ENCODE measurements around the gene CACNA1B.
A peak's percentile ranks its signal among the peaks of the same experiment; 100 is the strongest.

Gene CACNA1B

DNA sequence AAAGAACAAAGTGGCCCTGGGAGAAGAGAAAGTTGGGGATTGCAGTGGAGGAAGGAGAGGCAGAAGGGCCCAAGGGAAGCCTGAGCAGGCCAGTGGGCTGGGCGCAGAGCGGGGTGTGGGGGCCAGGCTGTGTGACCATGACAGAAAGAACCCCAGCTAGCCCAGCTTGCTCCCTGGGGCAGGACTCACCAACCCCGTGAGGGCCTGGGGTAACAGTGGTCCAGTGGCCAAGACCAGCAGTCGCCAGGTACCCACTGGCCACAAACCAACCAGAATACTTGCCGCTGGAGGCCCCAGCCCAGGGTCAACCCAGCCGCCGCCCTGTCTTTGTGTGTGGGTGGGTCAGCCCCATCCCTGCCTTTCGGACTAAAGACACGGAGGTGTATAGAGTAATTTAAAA, 146.5 kb downstream of the CACNA1B start:
- no peaks in the 10 kb centered on the region for H3K9me3 ChIP-seq (ENCODE audit: control insufficient read depth in 2 of 2, low read length in 2 of 2)
- H3K36me3 ChIP-seq (ENCODE audit: control insufficient read depth in 2 of 2, insufficient read depth in 2 of 2, low read length in 2 of 2), result no peaks in the 10 kb centered on the region
- H3K27me3 ChIP-seq (ENCODE audit: control insufficient read depth in 1 of 2, insufficient read depth in 2 of 2, low read length in 2 of 2), result peaks cover 21 to 29% of the 10 kb centered on the region in 2 donors
- no peak overlapping the region for H3K9ac ChIP-seq (ENCODE audit: low read length in 2 of 2)
- no peak overlapping the region for H3K27ac ChIP-seq (ENCODE audit: low read length)
- peaks cover 5% of the 10 kb centered on the region for H3K4me1 ChIP-seq (ENCODE audit: control insufficient read depth, insufficient read depth, low read length)
- H3K4me3 ChIP-seq (ENCODE audit: low read length in 2 of 2), result no peak overlapping the region

DNA sequence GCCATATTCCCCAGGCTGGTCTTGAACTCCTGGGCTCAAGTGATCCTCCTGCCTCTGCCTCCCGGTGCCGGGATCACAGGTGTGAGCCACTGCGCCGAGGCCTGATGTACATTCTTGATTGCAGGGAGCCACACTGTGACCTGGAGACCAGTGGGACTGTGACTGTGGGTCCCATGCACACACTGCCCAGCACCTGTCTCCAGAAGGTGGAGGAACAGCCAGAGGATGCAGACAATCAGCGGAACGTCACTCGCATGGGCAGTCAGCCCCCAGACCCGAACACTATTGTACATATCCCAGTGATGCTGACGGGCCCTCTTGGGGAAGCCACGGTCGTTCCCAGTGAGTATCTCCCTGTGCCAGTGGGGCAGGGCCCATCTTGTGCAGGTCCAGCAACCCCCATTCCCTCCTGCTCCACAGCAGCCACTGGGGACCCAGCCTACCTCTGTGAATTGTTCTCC, 147.3 kb downstream of the CACNA1B start:
- Histone ChIP-seq H3K9ac (ENCODE audit: low read length in 2 of 2) (no peak overlapping the region), H3K4me3 (ENCODE audit: low read length in 2 of 2) (no peak overlapping the region), H3K36me3 (ENCODE audit: control insufficient read depth in 2 of 2, insufficient read depth in 2 of 2, low read length in 2 of 2) (no peaks in the 10 kb centered on the region), H3K27ac (ENCODE audit: low read length) (no peak overlapping the region), H3K4me1 (ENCODE audit: control insufficient read depth, insufficient read depth, low read length) (peaks cover 5% of the 10 kb centered on the region), H3K27me3 (ENCODE audit: control insufficient read depth in 1 of 2, insufficient read depth in 2 of 2, low read length in 2 of 2) (peaks cover 22 to 29% of the 10 kb centered on the region in 2 donors), H3K9me3 (ENCODE audit: control insufficient read depth in 2 of 2, low read length in 2 of 2) (no peaks in the 10 kb centered on the region)

DNA sequence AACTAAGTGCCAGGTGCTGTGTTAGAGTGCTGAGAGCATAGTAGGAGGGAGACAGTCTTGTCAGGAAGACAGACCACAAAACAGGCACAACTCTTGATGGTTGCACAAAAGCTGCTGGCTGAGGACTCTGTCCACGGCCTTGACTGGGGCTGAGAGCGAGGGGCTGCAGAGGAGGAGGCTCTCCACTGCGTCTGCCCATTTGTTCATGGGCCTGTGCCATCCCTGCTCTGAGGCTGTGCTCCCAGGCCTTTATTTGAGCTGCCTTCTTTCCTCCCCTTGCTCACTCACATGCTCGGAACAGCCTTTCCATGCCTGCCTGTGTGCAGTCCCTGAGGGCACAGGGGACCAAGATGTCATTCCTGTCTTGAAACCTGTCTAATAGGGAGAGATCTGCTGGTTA, 147.8 kb downstream of the CACNA1B start:
- H3K27me3 ChIP-seq (ENCODE audit: control insufficient read depth in 1 of 2, insufficient read depth in 2 of 2, low read length in 2 of 2), result peaks cover 22 to 29% of the 10 kb centered on the region in 2 donors
- H3K9ac ChIP-seq (ENCODE audit: low read length in 2 of 2), result no peak overlapping the region
- H3K9me3 ChIP-seq (ENCODE audit: control insufficient read depth in 2 of 2, low read length in 2 of 2), result no peaks in the 10 kb centered on the region
- H3K4me3 ChIP-seq (ENCODE audit: low read length in 2 of 2), result no peak overlapping the region
- no peaks in the 10 kb centered on the region for H3K36me3 ChIP-seq (ENCODE audit: control insufficient read depth in 2 of 2, insufficient read depth in 2 of 2, low read length in 2 of 2)
- H3K27ac ChIP-seq (ENCODE audit: low read length), result no peak overlapping the region
- peaks cover 5% of the 10 kb centered on the region for H3K4me1 ChIP-seq (ENCODE audit: control insufficient read depth, insufficient read depth, low read length)

DNA sequence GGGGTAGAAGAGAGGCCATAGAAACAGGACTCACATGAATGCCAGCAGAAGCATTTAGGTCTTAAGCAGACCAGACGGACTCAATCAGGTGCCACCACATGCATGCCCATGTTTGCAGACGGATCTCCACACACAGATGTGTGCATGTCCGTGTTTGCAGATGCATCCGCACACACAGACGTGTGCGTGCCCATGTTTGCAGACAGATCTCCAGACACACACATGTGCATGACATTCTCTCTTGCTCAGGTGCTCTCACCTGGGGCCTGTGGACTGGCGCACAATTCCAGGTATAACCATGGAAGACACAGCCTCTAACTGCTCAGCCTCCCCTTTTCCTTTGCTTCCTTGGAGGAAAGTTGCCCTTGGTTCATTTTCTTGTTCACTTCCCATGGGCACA, 148.3 kb downstream of the CACNA1B start:
- H3K4me1 ChIP-seq (ENCODE audit: control insufficient read depth, insufficient read depth, low read length), result peaks cover 5% of the 10 kb centered on the region
- no peak overlapping the region for H3K9ac ChIP-seq (ENCODE audit: low read length in 2 of 2)
- H3K9me3 ChIP-seq (ENCODE audit: control insufficient read depth in 2 of 2, low read length in 2 of 2), result no peaks in the 10 kb centered on the region
- H3K36me3 ChIP-seq (ENCODE audit: control insufficient read depth in 2 of 2, insufficient read depth in 2 of 2, low read length in 2 of 2), result no peaks in the 10 kb centered on the region
- H3K27me3 ChIP-seq (ENCODE audit: control insufficient read depth in 1 of 2, insufficient read depth in 2 of 2, low read length in 2 of 2), result peaks cover 17 to 29% of the 10 kb centered on the region in 2 donors
- H3K4me3 ChIP-seq (ENCODE audit: low read length in 2 of 2), result no peak overlapping the region
- no peak overlapping the region for H3K27ac ChIP-seq (ENCODE audit: low read length)

DNA sequence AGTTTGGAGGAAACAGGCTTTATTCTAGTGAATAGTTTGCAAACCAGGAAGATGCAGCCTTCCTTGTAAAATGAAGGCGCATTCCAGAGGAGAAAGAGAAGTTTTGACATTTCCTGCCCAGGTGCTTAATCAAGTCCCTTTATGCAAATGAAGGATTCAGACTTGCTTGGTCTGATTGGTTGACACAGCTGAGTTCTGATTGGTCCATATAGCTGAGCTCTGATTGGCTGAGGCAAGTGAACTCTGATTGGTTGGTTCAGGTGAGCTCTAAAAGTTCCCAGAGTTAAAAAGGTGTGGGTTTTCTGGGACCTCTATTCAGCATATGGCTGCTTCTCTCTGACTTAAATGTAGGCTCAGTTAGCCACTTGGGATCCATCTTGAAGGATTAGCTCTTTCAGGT, 151.0 kb downstream of the CACNA1B start:
- Histone ChIP-seq H3K27ac (ENCODE audit: low read length) (no peak overlapping the region), H3K9ac (ENCODE audit: low read length in 2 of 2) (no peak overlapping the region), H3K4me1 (ENCODE audit: control insufficient read depth, insufficient read depth, low read length) (peaks cover 3% of the 10 kb centered on the region), H3K9me3 (ENCODE audit: control insufficient read depth in 2 of 2, low read length in 2 of 2) (no peaks in the 10 kb centered on the region), H3K27me3 (ENCODE audit: control insufficient read depth in 1 of 2, insufficient read depth in 2 of 2, low read length in 2 of 2) (peaks cover 8 to 16% of the 10 kb centered on the region in 2 donors), H3K36me3 (ENCODE audit: control insufficient read depth in 2 of 2, insufficient read depth in 2 of 2, low read length in 2 of 2) (no peaks in the 10 kb centered on the region), H3K4me3 (ENCODE audit: low read length in 2 of 2) (no peak overlapping the region)

DNA sequence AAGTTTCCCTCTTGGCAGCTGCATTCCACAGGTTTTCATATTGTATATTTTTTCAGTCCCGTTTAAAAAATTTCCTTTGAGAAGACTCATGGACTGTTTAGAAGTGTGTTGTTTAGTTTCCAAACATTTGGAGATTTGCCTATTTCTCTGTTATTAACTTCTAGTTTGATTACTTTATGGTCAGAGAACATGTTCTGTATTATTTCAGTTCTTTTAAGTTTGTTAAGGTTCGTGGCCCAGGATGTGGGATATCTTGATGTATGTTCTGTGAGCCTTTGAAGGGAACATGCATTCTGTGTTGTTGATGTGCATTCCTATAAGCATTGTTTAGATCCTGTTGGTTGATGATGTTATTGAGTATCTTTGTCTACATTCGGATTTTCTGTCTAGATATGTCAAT, 153.6 kb downstream of the CACNA1B start:
- Histone ChIP-seq H3K36me3 (ENCODE audit: control insufficient read depth in 2 of 2, insufficient read depth in 2 of 2, low read length in 2 of 2) (no peaks in the 10 kb centered on the region), H3K27me3 (ENCODE audit: control insufficient read depth in 1 of 2, insufficient read depth in 2 of 2, low read length in 2 of 2) (peaks cover 5 to 11% of the 10 kb centered on the region in 2 donors), H3K9me3 (ENCODE audit: control insufficient read depth in 2 of 2, low read length in 2 of 2) (no peaks in the 10 kb centered on the region), H3K4me1 (ENCODE audit: control insufficient read depth, insufficient read depth, low read length) (no peaks in the 10 kb centered on the region), H3K27ac (ENCODE audit: low read length) (no peak overlapping the region), H3K4me3 (ENCODE audit: low read length in 2 of 2) (no peak overlapping the region), H3K9ac (ENCODE audit: low read length in 2 of 2) (no peak overlapping the region)

DNA sequence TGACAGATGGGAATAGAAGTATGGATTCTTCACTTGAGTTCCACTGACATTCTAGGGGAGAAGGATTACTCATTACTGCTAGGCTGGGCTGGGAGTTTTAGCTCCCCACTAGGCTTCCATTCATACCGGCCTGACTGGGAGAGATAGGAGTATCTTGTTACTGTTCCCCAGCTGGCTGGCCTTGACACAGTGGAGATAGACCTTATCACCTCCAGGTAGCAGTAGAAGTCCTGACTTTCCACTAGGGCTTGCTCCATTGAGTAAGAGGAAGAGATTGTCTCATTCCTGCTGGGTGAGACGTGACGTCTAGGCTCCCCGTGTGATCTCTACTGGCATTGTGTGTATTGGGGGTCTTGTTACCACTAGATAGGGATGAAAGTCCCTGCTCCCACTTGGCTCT, 156.4 kb downstream of the CACNA1B start:
- H3K27ac ChIP-seq (ENCODE audit: low read length), result no peak overlapping the region
- H3K9ac ChIP-seq (ENCODE audit: low read length in 2 of 2), result no peak overlapping the region
- no peaks in the 10 kb centered on the region for H3K9me3 ChIP-seq (ENCODE audit: control insufficient read depth in 2 of 2, low read length in 2 of 2)
- H3K4me1 ChIP-seq (ENCODE audit: control insufficient read depth, insufficient read depth, low read length), result no peaks in the 10 kb centered on the region
- no peak overlapping the region for H3K4me3 ChIP-seq (ENCODE audit: low read length in 2 of 2)
- H3K27me3 ChIP-seq (ENCODE audit: control insufficient read depth in 1 of 2, insufficient read depth in 2 of 2, low read length in 2 of 2), result peaks cover 5 to 11% of the 10 kb centered on the region in 2 donors
- H3K36me3 ChIP-seq (ENCODE audit: control insufficient read depth in 2 of 2, insufficient read depth in 2 of 2, low read length in 2 of 2), result no peaks in the 10 kb centered on the region

DNA sequence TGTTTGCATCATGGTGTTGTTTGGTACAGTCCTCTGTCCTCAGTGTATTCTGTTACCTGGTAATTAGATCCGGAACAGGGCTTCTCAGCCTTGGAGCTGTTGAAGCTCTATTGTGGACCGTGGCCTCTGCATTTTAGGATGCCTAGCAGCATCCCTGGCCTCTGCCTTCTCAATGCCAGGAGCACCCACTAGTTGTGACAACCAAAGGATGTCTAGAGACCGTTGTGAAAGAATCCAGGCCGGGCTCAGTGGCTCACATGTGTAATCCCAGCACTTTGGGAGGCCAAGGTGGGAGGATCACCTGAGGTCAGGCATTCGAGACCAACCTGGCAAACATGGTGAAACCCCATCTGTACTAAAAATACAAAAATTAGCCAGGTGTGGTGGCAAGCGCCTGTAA, 159.6 kb downstream of the CACNA1B start:
- Histone ChIP-seq H3K9ac (ENCODE audit: low read length in 2 of 2) (no peak overlapping the region), H3K9me3 (ENCODE audit: control insufficient read depth in 2 of 2, low read length in 2 of 2) (no peaks in the 10 kb centered on the region), H3K4me1 (ENCODE audit: control insufficient read depth, insufficient read depth, low read length) (no peaks in the 10 kb centered on the region), H3K27ac (ENCODE audit: low read length) (no peak overlapping the region), H3K36me3 (ENCODE audit: control insufficient read depth in 2 of 2, insufficient read depth in 2 of 2, low read length in 2 of 2) (no peaks in the 10 kb centered on the region), H3K4me3 (ENCODE audit: low read length in 2 of 2) (no peak overlapping the region), H3K27me3 (ENCODE audit: control insufficient read depth in 1 of 2, insufficient read depth in 2 of 2, low read length in 2 of 2) (peaks cover 3 to 11% of the 10 kb centered on the region in 2 donors)

DNA sequence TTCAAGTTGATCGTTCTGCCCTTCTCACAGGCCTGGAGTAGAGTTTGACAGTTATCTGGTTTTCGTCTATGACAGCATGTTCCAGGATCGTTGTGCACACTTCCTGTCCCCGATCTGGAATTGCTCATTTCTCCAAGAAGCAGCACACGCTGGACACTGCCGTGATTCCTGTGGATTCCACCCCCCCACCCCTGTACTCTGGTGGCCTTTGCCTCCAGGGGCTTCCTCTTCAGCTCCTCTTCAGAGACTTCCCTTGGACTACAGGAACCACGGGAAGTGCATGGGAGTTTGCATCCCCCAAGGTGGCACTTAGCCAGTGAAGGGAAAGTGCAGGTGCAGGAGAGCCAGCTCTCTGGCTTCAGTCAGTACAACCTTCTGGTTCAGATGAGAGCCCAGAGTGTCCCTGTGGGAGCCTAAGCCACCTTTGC, 160.7 kb downstream of the CACNA1B start:
- Histone ChIP-seq H3K4me1 (ENCODE audit: control insufficient read depth, insufficient read depth, low read length) (no peaks in the 10 kb centered on the region), H3K27me3 (ENCODE audit: control insufficient read depth in 1 of 2, insufficient read depth in 2 of 2, low read length in 2 of 2) (peaks cover 3 to 11% of the 10 kb centered on the region in 2 donors), H3K9me3 (ENCODE audit: control insufficient read depth in 2 of 2, low read length in 2 of 2) (no peaks in the 10 kb centered on the region), H3K4me3 (ENCODE audit: low read length in 2 of 2) (peak overlapping the region in 1 of 2 donors; percentile 22), H3K27ac (ENCODE audit: low read length) (no peak overlapping the region), H3K9ac (ENCODE audit: low read length in 2 of 2) (no peak overlapping the region), H3K36me3 (ENCODE audit: control insufficient read depth in 2 of 2, insufficient read depth in 2 of 2, low read length in 2 of 2) (no peaks in the 10 kb centered on the region)

DNA sequence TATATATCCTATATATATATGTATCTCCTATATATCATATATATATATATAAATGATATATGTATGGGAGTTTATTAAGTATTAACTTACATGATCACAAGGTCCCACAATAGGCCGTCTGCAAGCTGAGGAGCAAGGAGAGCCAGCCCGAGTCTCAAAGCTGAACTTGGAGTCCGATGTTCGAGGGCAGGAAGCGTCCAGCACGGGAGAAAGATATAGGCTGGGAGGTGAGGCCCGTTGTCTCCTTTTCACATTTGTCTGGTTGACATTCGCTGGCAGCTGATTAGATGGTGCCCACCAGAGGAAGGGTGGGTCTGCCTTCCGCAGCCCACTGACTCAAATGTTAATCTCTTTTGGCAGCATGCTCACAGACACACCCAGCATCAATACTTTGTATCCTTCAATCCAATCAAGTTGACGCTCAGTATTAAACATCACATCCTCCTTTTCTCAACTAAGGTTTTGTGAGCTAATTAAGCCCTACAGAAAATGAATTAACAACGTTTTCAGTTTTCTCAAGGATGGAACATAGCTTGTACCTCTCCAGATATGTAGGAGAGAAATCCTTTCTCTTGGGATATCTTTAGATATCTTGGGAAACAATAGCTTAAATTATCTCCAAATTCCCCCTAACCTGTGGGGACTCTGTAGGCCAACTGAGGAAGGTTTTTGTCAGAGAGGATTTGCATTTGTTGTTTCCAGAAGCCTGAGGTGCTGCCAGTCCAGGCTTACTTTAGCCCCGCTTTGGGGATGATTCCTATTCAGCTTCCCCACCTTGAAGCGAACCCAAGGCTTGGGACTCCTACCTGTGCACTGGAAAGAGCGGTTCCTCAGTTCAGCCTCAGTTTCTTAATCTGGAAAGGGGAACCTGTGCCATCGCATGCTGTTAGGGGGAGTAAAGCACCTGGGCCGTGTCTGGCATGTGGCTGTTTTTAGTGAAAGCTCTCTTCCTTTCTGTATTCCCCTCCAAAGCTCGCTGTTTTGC, 163.2 kb downstream of the CACNA1B start:
- Histone ChIP-seq H3K4me3 (ENCODE audit: low read length in 2 of 2) (no peak overlapping the region), H3K9me3 (ENCODE audit: control insufficient read depth in 2 of 2, low read length in 2 of 2) (no peaks in the 10 kb centered on the region), H3K27me3 (ENCODE audit: control insufficient read depth in 1 of 2, insufficient read depth in 2 of 2, low read length in 2 of 2) (no peaks in the 10 kb centered on the region), H3K9ac (ENCODE audit: low read length in 2 of 2) (no peak overlapping the region), H3K36me3 (ENCODE audit: control insufficient read depth in 2 of 2, insufficient read depth in 2 of 2, low read length in 2 of 2) (no peaks in the 10 kb centered on the region), H3K27ac (ENCODE audit: low read length) (no peak overlapping the region), H3K4me1 (ENCODE audit: control insufficient read depth, insufficient read depth, low read length) (no peaks in the 10 kb centered on the region)

DNA sequence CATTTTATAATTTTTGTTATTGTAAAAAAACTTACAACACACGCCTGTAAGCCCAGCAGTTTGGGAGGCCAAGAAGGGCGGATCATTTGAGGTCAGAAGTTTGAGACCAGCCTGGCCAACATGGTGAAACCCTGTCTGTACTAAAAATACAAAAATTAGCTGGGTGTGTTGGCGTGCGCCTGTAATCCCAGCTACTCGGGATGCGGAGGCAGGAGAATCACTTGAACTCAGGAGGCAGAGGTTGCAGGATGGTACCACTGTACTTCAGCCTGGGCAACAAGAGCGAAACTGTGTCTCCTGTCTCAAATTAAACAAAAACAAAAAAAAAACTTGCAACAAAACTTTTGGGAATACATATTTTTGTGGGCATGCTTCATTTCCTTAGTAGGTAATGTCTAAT, 164.6 kb downstream of the CACNA1B start:
- Histone ChIP-seq H3K4me3 (ENCODE audit: low read length in 2 of 2) (no peak overlapping the region), H3K27ac (ENCODE audit: low read length) (no peak overlapping the region), H3K27me3 (ENCODE audit: control insufficient read depth in 1 of 2, insufficient read depth in 2 of 2, low read length in 2 of 2) (no peaks in the 10 kb centered on the region), H3K9ac (ENCODE audit: low read length in 2 of 2) (no peak overlapping the region), H3K9me3 (ENCODE audit: control insufficient read depth in 2 of 2, low read length in 2 of 2) (no peaks in the 10 kb centered on the region), H3K36me3 (ENCODE audit: control insufficient read depth in 2 of 2, insufficient read depth in 2 of 2, low read length in 2 of 2) (no peaks in the 10 kb centered on the region), H3K4me1 (ENCODE audit: control insufficient read depth, insufficient read depth, low read length) (no peaks in the 10 kb centered on the region)

Data from stomach smooth muscle (tissue), 2 donors.